ENCODE data around the gene FBLN2. TPM values are rescaled to one million over a fixed set of nuclear protein-coding genes. Genes with fewer than 3 reads are reported as not detected.

Gene FBLN2
- total RNA-seq, 1 donor from 2014 or later, result 0.91 TPM

DNA sequence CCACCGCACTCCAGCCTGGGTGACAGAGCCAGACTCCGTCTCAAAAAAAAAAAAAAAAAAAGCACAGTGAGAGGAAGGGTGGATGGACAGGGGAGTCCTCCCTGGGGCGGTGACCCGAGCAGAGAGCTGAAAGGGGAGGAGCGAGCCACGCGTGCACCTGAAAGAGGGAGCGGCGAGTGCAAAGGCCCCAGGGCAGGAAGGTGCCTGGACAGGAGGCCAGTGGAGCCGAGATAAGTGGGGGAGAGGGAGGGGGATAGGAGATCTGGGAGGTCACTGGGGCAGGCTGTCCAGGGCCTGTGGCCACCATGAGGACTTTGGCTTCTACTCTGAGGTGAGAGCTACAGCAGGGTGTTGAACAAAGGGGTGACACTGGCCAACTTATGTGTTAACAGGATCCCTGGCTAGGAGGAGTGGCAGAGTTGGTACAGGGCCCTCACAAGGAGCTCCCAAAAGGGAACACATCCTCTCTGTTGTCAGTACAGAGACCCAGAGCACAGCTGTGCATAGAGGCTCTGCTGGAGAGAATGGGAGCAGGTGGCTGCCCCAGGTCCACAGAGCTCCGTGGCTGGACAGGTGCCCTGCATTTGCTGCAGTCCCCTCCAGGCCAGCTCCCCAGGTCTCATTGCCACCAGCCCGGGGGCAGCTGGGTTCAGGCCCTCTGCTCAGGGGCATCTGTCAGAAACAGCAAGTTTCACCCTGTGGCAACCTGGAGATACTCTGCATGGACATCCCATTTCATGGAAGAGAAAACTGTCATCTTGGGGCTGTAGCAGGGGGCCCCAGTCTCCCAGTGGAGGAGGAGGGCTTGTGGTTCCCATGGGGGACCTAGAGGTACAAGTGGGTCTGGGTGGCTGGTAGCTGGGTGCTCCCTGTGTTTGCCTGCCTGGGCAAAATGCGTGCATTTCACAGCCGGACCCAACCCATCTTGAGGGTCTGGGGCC lies 28.5 kb downstream of the FBLN2 start:
- no peak for DNase-seq (ENCODE audit: low read depth)

DNA sequence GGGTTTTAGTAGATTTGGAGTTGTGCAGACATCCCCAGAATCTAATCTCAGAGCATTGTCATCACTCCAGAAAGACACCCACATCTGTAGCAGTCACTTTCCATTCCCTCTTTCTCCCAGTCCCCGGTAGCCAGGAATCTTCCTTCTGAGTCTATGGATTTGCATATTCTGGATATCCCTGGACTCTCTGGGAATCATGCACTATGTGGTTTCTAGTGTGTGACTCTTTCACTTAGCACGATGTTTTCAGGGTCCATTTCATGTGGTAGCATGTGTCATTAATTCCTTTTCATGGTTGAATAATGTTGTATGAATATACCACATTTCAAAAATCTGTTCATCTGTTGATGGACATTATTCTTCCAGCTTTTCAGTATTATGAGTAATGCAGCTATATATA lies 29.3 kb downstream of the FBLN2 start:
- DNase-seq (ENCODE audit: low read depth), result no peak

DNA sequence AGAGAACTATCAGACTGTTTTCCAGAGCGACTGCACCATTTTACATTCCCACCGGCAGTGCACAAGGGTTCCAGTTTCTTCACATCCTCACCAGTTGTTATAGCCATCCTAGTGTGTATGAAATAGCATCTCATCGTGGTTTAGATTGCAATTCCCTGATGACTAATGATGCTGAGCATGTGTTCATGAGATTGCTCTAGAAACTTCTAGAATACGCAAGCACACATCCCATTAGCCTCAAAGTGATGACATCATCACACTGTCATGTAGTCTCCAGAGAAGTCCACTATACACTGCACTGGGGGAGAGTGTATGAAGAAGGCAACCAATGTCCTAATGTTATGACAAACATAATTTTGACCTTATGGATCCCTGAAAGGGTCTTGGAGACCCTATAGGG lies 30.1 kb downstream of the FBLN2 start:
- no peak for DNase-seq (ENCODE audit: low read depth)

DNA sequence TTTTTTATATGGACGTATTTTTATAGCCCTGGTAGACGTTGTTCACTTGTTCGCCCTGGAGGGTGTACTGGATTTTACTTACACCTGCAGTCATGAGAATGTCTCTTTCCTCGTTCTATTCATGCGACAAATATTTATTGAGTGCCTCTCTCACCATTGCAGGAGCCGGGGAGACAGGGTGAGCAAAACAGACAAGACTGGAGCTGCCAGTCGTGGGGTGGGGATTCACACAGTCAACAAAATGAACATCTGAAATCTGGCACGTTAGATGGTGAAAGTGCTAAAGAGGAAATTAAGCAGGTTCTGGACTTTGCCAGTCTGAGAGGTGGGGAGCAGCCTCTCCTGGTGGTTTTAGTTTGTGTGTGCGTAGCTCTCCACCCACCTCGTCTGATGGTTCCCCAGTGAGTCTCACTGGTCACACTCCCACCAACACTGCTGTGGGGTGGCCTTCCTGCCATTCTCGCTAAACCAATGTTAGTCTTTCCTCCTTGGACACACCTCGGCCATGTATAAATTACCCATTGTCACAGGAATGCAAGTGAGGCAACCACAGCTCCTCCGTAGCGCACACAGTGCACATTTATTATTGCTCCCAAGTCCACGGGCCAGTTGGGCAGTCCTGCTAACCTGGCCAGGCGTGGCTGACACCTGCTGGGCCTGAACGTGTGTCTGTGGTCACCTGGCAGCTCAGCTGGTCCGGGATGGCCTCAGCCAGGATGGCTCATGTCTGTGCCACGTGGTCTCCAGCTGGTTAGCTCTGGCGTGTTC lies 31.5 kb downstream of the FBLN2 start:
- no peak for DNase-seq (ENCODE audit: low read depth)

DNA sequence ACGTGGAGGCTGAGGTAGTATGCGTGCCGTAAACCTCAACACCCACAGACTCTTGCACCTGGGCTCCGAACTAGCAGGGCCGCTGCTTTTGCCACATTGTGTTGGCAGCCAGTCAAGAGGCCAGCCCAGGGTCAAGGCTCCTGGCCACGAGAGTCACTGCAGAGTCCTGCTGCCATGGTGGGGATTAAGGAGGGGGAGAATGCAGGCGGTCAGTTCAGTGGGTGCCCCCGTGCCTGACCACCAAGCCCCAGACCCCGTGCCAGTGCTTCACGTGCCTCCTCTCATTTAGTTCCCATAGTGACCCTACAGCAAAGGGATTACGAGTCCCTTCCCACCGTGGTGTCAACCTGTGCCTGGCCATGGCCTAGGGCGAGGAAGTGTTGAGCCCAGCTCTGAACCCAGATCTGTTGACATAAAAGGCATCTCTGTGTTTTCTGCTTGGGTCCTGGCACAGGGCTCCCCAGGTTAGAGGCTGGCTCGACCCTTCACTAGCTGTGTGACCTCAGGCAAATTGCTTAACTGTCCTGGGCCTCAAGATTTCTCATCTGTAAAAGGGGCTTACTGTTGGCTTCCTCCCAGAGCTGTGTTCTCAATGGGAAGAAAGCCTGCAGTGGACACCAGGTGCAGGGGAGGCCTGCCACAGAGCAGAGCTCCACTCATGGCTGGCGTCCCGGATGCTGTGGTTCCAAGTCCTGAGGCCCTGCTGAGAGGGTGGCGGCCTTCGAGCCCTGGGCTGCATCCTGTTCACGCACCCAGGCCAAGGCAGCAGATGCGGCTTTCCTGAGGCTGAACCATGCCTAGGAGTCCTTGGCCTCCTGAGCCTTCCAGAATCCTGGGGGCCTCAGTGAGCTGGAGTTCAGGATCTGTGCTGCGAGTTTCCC lies 32.8 kb downstream of the FBLN2 start:
- DNase-seq (ENCODE audit: low read depth), result no peak

DNA sequence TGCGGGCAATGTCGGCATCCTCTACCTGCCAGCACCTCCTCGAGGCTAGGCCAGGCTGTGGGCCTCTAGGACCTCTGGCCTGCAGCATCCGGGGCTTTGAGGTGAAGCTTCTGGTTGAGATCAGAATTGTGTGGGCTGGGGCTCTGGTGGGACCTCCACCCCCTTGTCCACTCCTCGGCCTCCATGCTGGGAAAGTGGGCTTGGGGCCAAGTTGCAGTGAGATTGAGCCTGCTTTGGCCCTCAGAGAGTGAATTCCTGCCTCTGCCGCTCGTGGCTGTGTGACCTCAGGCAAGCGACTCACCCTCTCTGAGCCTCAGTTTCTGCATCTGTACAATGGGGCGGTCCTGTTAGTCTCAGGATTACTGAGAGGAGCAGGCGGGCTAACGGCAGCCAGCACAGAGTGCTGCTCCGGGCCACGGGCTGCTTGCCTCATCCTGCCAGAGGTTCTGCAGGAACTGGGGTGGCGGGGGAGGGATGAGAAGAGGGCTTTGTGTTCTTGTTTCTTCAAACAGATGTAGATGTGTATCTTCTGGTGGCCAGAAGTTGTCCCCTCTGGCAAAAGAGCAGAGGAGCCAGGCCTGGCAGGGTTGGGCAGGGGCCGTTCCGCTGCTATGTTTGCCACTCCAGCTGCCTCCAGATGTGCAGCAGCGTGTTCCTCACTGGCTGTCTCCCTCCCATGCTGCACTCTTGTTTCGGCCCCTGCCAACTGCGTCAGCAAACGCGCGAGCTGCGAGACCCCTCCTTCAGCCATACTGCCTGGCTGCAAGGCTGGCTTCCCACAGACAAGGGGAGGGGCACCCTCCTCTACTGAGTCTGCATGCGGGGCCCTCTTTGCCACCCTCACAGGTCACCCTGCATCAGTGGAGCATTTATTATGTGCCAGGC lies 33.7 kb downstream of the FBLN2 start:
- no peak for DNase-seq (ENCODE audit: low read depth)

DNA sequence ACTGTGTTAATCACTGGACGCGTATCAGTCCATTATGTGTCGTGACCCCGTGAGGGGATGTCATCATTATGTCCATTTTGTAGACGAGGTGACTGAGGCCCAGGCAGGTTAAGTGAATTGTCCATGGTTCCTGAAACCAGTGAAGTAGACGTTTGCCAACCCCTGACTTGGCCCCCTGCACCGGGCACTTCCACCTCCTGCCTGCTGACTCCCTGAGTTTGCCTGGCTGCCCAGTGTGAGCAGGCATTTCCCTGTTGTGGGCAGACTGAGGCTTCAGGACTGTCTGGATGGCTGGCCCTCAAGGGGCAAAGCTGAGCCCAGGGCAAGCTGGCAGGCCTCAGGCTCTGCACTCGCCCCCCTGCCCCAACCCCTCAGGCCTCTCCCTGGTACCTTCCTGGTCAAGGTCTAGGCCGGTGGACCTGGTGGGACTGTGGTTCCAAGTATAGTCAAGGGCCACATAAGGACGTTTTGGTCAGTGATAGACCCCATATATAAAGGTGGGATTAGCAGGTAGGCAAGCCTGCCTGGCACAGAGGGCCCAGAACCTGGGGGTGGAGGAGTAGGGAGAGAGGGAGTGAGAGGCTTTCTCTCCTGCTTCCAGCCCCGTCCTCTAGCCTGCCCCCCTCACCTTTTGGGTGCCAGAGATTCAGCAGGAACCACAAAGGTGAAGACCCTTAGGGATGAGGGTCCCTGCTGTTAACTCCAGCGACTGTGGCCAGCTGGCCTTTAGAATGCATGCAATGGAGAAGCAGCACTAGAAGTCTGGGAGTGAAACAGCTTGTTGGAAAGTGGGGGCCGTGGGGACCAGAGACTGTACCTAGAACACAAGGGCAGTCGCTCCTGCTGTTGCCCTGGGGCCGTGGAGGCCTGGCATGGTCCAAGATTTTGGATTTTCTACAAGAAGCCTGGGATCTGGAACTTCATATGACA lies 34.6 kb downstream of the FBLN2 start:
- no peak for DNase-seq (ENCODE audit: low read depth)

DNA sequence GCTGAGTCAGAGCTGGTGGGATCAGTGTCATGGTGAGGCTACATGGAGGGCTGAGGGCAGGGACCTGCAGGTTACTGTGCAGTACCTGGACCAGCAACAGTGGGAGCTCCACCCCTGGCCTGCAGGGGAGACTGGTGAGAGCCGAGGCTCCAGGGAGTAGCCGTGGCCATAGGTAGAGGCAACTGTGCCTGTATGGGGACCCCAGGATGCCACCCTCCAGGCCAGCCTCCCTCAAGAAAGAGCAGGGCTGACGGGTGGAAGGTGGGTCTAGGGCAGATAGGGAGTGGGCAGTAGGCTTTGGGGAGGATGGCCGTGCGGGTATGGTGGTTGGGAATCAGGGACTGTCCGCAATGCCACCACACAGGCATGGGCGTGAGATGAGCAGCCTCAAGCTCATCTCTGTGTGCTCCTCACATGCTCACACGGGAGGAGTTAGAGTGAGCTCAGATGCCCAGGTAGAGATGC lies 35.5 kb downstream of the FBLN2 start:
- no peak for DNase-seq (ENCODE audit: low read depth)

DNA sequence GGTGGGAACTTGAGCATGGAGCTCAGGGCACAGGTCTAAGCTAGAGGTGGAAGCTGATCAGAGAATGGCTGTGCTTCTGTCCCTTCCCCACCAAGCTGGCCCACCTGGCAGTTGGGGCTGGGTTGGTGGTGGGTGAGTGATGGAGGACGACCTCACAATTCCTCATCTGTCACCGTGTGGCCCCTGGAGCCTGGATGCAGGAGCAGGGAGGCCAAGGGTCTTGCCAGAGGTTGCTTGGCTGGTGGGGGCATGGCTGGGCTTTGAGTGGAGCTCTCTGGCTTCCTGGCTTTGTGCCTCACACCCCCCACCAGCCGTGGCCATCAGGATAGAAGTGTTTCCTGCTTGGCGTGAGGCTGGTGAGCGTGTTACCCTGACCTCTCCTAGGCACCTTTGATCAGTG lies 36.0 kb downstream of the FBLN2 start:
- no peak for DNase-seq (ENCODE audit: low read depth)

DNA sequence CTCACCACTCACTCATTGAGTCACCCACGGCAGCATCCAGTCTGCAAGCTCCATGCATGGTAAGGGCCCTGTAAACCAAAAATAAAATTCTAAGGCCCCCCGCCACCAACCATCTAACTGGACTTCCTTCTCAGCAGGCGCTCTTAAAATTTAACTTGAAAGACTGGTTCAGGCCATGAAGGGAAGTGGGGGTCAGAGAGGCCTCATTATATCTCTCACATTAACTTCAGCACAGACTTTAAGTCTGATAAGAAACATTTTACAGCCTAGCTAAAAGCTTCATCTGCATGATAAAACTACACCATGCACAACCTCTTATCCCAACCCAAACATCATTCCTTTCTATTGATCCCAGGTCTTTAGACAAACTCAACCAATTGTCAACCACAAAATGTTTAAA lies 38.5 kb downstream of the FBLN2 start:
- DNase-seq (ENCODE audit: low read depth), result no peak

DNA sequence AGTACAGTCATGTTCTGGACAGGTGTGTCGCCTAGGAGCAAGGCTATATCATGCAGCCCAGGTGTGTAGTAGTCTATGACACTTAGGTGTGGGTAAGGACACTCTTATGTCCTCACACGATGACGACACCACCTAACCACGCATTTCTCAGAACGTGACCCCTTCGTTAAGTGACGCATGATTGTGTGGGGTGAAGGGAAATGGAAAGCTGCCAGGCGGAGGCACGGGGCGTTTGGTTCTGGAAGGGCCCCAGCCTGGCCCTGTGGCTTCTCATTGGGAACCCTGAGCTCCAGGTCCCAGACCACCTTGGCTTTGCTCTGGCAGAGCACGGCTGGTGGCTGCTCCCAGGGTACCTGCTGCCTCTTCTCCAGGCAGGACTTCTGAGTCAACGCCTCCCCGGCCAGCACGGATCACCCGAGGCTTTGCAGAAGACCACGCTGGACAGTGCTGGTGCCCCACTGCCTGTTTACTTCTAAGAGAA lies 39.3 kb downstream of the FBLN2 start:
- DNase-seq (ENCODE audit: low read depth), result no peak

DNA sequence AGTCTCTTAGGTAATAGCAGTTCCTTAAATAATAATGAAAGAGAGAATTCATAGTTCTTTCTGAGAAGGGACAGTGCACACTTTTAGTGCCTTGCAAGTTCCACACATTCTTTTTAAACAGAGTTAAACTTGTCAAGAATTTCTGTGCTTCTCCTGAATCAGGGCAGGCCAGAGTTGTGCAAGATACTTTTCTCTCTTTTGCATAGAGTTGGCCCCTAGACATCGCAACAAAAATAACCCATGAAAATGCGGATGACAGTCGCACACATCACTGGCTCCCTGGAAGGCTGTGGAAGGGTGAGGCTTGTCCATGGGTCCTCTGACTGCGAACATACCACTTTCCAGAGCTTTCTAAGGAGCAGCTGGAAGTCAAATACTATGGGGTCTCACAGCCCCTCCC lies 40.1 kb downstream of the FBLN2 start:
- no peak for DNase-seq (ENCODE audit: low read depth)

DNA sequence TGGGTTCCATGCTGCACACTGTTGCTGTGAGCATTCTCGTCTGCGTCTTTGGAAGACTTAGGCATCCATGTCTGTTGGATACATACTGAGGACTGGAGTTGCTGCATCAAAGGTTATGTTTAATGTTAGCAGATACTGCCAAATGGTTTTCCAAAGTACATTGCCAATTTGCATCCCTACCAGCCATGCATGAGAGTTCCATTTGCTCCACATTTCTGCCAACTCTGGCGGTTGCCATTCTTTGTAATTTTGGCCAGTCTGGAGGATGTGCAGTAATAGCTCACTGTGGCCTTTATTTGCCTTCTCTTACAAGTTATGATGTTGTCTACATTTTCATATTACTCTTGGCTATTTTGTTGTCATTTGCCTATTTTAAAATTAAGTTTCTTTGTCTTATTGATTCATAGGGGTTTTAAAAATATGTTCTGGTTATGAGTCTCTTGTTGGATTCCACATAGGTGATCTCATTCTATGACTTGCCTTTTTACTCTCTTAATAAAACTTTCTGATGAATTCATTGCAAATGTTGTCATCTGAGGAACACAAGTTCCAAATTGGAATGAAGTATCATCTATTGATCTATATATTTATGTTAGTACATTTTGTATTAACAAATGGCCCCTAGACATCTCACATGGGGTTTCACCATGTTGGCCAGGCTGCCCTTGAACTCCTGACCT lies 42.1 kb downstream of the FBLN2 start:
- DNase-seq (ENCODE audit: low read depth), result no peak

DNA sequence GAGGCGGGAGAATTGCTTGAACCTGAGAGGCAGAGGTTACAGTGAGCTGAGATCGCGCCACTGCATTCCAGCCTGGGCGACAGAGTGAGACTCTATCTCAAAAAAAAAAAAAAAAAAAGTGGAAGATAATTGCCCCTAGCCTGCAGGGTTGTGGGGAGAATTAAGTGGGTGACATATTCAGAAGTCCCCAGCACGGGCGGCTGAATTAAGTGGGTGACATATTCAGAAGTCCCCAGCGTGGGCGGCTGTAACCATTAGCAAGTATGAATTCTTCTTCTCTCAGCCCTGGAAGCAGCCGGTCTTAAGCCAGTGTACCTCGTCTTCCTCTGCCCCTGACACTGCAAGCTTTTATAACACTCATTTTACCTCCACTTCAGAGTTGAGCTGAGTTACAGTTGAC lies 44.7 kb downstream of the FBLN2 start:
- DNase-seq (ENCODE audit: low read depth), result no peak

DNA sequence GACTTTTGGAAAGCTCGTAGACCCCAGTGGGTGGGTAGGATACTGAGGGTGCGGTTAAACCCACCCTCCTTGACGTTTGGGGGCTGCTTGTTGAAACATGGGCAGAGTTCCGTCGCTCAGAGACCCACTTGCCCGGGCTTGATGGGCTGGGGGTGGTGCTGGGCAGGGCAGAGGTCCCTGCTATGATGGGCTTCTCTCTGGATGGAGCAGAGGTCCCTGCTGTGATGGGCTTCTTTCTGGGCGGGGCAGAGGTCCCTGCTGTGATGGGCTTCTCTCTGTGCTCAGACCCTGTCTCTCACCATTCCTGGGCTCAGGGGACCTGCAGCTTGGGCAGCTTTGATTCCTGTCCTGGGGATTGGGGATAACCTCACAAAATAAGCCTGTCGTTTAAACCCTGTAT lies 45.2 kb downstream of the FBLN2 start:
- no peak for DNase-seq (ENCODE audit: low read depth)

DNA sequence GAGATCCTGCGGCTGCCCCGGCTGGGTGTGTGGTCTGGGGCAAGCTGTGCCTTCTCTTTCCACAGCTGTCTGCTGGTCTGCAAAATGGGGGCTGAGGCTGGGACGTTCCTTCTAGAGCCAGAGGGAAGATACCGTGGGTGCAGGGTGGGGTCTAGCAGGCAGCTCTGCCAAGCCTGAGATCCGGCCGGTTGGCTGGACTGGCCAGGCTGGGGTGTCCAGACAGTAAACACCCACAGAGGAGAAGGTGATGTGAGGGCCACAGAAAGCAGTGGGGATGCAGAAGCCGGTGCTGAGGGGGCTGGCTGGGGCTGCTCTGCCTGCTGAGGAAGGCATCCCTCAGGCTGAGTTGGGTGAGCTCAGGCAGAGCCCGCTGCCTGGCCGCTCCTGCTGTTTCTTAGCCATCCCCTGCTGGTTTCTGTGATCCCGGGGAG lies 46.1 kb downstream of the FBLN2 start:
- DNase-seq (ENCODE audit: low read depth), result no peak

DNA sequence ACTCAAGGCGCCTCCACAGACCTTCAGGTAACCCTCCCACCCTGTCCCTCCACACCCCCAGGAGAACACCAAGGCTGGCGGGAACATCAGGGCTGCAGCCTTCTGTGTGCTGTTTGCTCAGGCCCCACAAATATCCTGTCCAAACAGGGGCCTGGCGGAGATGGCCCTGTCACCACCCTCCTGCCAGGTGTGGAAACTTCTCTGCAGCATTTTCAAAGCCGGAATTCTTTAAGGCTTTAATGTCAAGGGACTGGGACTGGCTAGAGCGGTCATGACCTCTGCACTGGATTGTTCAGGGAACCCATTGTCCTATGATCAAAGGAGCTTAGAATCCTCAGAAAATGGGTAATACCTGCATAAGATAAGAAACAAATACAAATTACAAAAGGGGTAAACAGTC lies 46.6 kb downstream of the FBLN2 start:
- no peak for DNase-seq (ENCODE audit: low read depth)

DNA sequence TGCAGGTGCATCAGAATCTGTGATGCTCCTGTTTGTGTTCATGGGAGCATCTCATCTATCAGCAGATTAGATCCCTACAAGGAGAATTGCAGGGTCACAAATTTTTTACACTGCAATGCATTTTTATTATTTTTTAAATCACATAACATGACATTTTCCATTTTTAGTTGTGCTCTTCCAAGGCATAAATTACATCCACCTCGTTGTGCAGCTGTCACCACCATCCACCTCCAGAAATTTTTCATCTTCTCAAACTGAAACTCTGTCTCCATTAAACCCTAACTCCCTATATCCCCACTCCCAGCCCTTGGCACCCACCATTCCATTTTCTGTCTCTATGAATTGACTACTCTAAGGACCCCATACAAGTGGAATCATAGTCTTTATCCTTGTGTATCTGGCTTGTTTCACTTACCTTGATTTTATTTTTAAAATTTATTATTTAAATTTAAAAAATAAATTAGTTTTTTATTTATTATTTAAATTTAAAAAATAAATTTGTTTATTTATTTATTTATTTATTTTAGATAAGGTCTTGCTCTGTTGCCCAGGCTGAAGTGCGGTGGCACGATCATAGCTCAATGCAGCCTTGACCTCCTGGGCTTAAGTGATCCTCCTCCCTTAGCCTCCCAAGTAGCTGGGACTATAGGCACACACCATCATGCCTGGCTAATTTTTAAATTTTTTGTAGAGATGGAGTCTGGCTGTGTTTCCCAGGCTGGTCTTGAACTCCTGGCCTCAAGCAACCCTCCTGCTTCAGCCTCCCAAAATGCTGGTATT lies 47.7 kb downstream of the FBLN2 start:
- DNase-seq (ENCODE audit: low read depth), result no peak
